Measurements from ENCODE around the gene CBX7.

GRCh38 chr22:39106326-39106725, 46.2 kb downstream of the CBX7 start:
- no peak for TF ChIP-seq GATA3 (IDR thresholded peaks at IDR 0.05; ENCODE audit: low read depth, low read length)
- no peak for TF ChIP-seq GATA2 (IDR thresholded peaks at IDR 0.05; ENCODE audit: low read depth, low read length)

Data from SH-SY5Y (cell line).